Esophagus muscularis mucosa (tissue), 4 donors: ENCODE measurements around the gene ASTN2. TPM values are rescaled to one million over a fixed set of nuclear protein-coding genes. Genes with fewer than 3 reads are reported as not detected.

ENCODE experiments used
- DNase-seq: peaks from one replicate; pipeline ENCODE4 v3.0.0-alpha.2; 2017; ENCODE audit errors: extremely low spot score
- H3K27ac ChIP-seq, 4 donors: fragments of 200-600 bp; sonication (generic); replicated peaks in 1 of 4; 1 replicate in 3 of 4; 2 replicates in 1 of 4; pipeline ENCODE4 v1.5.1; 2016 to 2019; ENCODE audit warnings: mild to moderate bottlenecking in 1 of 4
- H3K27me3 ChIP-seq, 4 donors: fragments of 200-600 bp; sonication (generic); one replicate each; pipeline versions ENCODE4 v1.5.1 to v1.6.0; 2016 to 2019
- H3K36me3 ChIP-seq, 4 donors: fragments of 200-600 bp; sonication (generic); one replicate each; pipeline ENCODE4 v1.5.1; 2016 to 2019
- H3K4me1 ChIP-seq, 4 donors: fragments of 200-600 bp; sonication (generic); one replicate each; pipeline ENCODE4 v1.5.1; 2016 to 2019
- H3K4me3 ChIP-seq, 4 donors: fragments of 200-600 bp; sonication (generic); 1 replicate in 2 of 4; 2 replicates in 2 of 4; pipeline ENCODE4 v1.5.1; 2016 to 2019; ENCODE audit warnings: mild to moderate bottlenecking in 4 of 4, moderate library complexity in 1 of 4
- H3K9me3 ChIP-seq, 4 donors: fragments of 200-600 bp; sonication (generic); 1 replicate in 3 of 4; 2 replicates in 1 of 4; pipeline ENCODE4 v1.5.1; 2016 to 2019
- EP300 ChIP-seq: sonication (generic); formaldehyde crosslinking; IDR thresholded peaks from one replicate; pipeline ENCODE4 v1.6.1; 2017; ENCODE audit warnings: antibody characterized with exemption
- POLR2A ChIP-seq: fragments of 450-650 bp; IDR thresholded peaks from one replicate; pipeline ENCODE4 v1.6.1; 2017; ENCODE audit warnings: antibody characterized with exemption, moderate library complexity, mild to moderate bottlenecking, low read depth
- POLR2AphosphoS5 ChIP-seq, 2 donors: sonication (generic); formaldehyde crosslinking; IDR thresholded peaks; one replicate each; pipeline ENCODE4 v1.6.1; 2017; ENCODE audit warnings: antibody characterized with exemption in 2 of 2
- WGBS: methylation state at CpG from one replicate; pipeline ENCODE4 v1.1.5; 2018; 5-methylcytosine and 5-hydroxymethylcytosine counted together
- intact Hi-C: fragments of 100-400 bp; cut with DNase I; formaldehyde crosslinking; loops from one replicate; pipeline ENCODE4 v1.15.1; 2023
- total RNA-seq, 4 donors: library from RNA; depleted of rRNA; stranded (reverse); fragments of >200 nt; gene quantifications; one replicate each; pipeline versions ENCODE4 v1.1.0 to v1.2.1, GENCODE V29; 2016
- TF ChIP-seq, protein P1 (sequence below), 3 experiments: fragments of 200-600 bp in 2 of 3; fragments of 450-650 bp in 1 of 3; sonication (generic) in 2 of 3; IDR thresholded peaks; one replicate each; pipeline ENCODE4 v1.5.1; 2017 to 2019; ENCODE audit warnings: antibody characterized with exemption in 3 of 3, mild to moderate bottlenecking in 2 of 3, moderate library complexity in 1 of 3

The ASTN2 gene
- total RNA-seq, 4 donors from 2014 or later, result 4.2 to 6.9 (median 5.5) TPM

DNA sequence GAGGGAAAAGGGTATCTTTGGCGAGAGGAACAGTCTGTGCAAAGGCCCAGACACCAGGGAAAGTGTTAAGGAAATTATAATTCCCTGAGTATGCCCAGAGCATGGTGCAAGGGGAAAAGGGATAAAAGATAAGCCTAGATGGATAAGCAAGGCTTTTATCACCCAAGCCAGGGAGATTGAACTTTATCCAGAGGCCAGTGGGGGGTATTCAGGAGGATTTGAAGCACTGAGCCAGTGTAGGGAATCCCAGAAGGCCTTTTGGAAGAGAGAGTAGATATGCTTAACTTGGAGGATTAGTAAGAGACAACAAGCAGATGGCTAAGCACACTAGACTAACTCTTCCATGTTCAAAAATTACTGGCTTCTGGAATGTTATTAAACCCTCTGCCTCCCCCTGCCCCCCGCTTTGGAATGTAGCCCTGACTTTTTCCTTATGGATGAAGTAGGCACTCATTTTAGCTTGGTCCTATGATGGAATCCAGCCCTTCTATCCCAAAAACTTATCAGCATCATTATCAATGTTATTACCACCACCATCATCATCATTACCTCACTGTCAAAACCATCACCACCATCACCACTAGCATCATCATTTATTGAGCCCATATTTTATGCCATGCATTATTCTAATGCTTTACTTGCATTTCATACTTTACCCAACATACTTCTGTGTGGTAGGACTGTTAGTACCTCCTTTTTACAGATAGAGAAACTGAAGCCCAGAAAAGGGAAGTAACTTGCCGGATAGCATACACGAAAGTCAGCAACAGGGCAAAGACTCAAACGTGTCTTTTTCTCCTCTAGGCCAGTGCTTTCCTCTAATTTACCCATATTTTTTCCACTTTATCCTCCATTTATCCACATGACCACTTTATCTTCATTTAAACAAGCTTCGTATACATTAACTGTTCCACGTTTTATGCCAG lies 1024.3 kb downstream of the ASTN2 start:
- WGBS, result 82% methylated on average over 7 of the region's 7 CpGs
- H3K27ac ChIP-seq, result no peak overlapping the region
- no peaks in the 10 kb centered on the region for H3K4me1 ChIP-seq
- TF ChIP-seq EP300, result no peak
- TF ChIP-seq POLR2A, result no peak
- TF ChIP-seq POLR2AphosphoS5 (IDR thresholded peaks at IDR 0.05), result no peak
- TF ChIP-seq, protein P1, sequence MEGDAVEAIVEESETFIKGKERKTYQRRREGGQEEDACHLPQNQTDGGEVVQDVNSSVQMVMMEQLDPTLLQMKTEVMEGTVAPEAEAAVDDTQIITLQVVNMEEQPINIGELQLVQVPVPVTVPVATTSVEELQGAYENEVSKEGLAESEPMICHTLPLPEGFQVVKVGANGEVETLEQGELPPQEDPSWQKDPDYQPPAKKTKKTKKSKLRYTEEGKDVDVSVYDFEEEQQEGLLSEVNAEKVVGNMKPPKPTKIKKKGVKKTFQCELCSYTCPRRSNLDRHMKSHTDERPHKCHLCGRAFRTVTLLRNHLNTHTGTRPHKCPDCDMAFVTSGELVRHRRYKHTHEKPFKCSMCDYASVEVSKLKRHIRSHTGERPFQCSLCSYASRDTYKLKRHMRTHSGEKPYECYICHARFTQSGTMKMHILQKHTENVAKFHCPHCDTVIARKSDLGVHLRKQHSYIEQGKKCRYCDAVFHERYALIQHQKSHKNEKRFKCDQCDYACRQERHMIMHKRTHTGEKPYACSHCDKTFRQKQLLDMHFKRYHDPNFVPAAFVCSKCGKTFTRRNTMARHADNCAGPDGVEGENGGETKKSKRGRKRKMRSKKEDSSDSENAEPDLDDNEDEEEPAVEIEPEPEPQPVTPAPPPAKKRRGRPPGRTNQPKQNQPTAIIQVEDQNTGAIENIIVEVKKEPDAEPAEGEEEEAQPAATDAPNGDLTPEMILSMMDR (IDR thresholded peaks at IDR 0.05), result no peak
- intact Hi-C loops, result no loop called here
- H3K36me3 ChIP-seq, result peaks cover 0 to 6% (median 2%) of the 10 kb centered on the region in 4 donors
- no peaks in the 10 kb centered on the region for H3K9me3 ChIP-seq
- no peaks in the 10 kb centered on the region for H3K27me3 ChIP-seq
- DNase-seq, result no peak
- no peak overlapping the region for H3K4me3 ChIP-seq

DNA sequence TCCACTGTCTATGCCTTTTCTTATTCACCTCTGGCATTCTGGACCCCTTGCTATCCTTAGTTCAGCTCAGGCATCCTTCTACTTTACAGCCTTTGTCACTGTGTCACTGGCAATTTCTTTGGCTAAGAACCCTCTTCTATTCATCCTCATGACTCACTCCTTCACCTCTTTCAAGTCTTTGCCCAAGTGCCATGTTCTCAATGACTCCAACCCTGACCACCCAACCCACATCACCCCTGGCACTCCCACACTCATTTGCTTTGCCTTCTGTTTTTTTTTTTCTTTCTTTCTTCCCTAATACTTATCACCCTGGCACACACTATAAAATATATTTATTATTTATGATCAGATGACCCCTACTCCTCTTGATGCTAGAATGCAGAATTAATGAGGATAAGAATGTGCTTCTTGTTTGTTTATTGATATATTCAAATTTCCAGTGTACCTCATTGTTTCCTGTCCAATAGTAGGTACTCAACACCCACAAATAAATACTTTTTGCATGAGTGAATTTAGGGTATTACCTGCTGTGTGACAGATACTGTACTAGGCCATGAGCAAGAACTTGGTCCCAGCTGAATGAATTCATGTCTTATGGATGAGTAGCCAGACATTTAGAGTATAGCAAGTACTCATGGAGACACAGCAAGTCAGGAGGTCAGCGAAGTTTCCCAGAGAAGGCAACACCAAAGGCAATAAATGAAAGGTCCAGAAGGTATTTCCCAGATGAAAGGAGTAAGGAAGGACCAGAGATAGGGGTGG lies 1025.1 kb downstream of the ASTN2 start:
- Histone ChIP-seq H3K9me3 (no peaks in the 10 kb centered on the region), H3K36me3 (peaks cover 0 to 6% (median 2%) of the 10 kb centered on the region in 4 donors), H3K4me1 (no peaks in the 10 kb centered on the region), H3K27me3 (no peaks in the 10 kb centered on the region), H3K4me3 (no peak overlapping the region), H3K27ac (no peak overlapping the region)
- no peak for DNase-seq
- TF ChIP-seq POLR2A (no peak), EP300 (no peak), POLR2AphosphoS5 (IDR thresholded peaks at IDR 0.05) (no peak)
- TF ChIP-seq, protein P1 (IDR thresholded peaks at IDR 0.05), result no peak
- intact Hi-C loops, result no loop called here
- 96% methylated on average over 1 of the region's 1 CpG for WGBS

DNA sequence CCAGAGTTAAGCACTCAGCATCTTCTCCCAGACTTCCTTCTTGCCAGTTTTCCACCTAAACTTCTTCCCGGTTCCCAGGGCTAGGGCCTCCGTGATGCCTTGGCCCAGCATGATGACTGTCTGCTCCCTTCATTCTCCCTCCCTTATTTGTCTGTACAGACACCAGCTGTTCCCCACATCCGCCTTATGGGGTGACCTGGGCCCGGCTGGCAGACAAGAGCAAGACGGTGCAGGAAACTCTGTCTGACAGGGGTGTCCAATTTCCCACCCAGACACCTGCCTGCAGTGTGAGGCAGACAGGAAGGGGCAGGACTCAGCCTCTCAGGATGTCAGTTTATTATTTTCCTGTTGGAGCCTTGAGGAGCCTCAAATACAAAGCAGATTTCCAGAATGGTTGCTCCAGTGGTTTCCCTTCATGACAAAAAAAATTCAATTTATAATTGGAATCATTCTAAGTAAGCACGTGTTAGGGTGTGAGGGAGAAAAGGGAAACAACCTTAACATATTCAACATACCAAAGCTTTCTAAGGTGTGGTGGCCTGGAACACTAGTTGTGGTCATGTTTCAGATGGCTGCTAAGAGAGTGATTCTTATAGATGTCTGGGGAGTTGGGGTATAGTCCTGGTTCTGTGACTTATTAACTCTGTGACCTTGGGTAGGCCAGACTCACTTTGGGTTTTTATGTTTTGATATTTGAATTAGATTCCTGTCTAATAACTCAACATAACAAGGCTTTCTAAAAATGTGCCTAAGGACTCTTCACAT lies 1026.7 kb downstream of the ASTN2 start:
- intact Hi-C loops, result no loop called here
- no peak overlapping the region for H3K27ac ChIP-seq
- peaks cover 0 to 6% (median 2%) of the 10 kb centered on the region in 4 donors for H3K36me3 ChIP-seq
- no peaks in the 10 kb centered on the region for H3K27me3 ChIP-seq
- TF ChIP-seq POLR2A, result no peak
- no peak for TF ChIP-seq EP300
- TF ChIP-seq, protein P1 (IDR thresholded peaks at IDR 0.05), result no peak
- no peak for TF ChIP-seq POLR2AphosphoS5 (IDR thresholded peaks at IDR 0.05)
- WGBS, result 58% methylated on average over 6 of the region's 6 CpGs
- no peaks in the 10 kb centered on the region for H3K4me1 ChIP-seq
- DNase-seq, result no peak
- H3K9me3 ChIP-seq, result no peaks in the 10 kb centered on the region
- no peak overlapping the region for H3K4me3 ChIP-seq

DNA sequence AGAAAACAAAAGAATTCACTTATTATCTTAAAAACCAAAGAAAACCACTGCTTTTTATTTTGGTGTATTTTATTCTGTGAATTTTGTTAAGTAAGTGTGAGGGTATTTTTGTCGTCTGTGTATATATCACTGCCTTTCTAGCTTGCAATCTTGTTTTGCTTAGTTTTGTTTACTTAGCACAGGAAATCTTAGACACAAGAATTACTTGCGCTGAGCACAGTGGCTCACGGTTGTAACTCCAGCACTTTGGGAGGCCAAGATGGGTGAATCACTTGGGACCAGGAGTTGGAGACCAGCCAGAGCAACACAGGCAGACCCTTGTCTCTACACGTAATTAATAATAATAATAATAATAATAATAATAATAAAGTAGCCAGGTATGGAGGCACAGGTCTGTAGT lies 1030.9 kb downstream of the ASTN2 start:
- Histone ChIP-seq H3K4me1 (no peaks in the 10 kb centered on the region), H3K36me3 (no peaks in the 10 kb centered on the region), H3K4me3 (no peak overlapping the region), H3K27me3 (no peaks in the 10 kb centered on the region), H3K9me3 (no peaks in the 10 kb centered on the region), H3K27ac (no peak overlapping the region)
- DNase-seq, result no peak
- 69% methylated on average over 4 of the region's 4 CpGs for WGBS
- TF ChIP-seq POLR2A, result no peak
- TF ChIP-seq, protein P1 (IDR thresholded peaks at IDR 0.05), result no peak
- TF ChIP-seq EP300, result no peak
- no peak for TF ChIP-seq POLR2AphosphoS5 (IDR thresholded peaks at IDR 0.05)
- intact Hi-C loops, result no loop called here
